Fibroblast of the conjunctiva (primary cell): ENCODE measurements around the gene CD160.
"Not testable (repeated sequence)": the region's sequence is repeated elsewhere in the genome, so short reads cannot be mapped to it uniquely, and the experiment has no call there.

Experiments
- DNase-seq: peaks from one replicate; pipeline ENCODE4 v3.0.0-alpha.2; 2010; ENCODE audit warnings: low read depth

CD160 gene, protein sequence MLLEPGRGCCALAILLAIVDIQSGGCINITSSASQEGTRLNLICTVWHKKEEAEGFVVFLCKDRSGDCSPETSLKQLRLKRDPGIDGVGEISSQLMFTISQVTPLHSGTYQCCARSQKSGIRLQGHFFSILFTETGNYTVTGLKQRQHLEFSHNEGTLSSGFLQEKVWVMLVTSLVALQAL

DNA sequence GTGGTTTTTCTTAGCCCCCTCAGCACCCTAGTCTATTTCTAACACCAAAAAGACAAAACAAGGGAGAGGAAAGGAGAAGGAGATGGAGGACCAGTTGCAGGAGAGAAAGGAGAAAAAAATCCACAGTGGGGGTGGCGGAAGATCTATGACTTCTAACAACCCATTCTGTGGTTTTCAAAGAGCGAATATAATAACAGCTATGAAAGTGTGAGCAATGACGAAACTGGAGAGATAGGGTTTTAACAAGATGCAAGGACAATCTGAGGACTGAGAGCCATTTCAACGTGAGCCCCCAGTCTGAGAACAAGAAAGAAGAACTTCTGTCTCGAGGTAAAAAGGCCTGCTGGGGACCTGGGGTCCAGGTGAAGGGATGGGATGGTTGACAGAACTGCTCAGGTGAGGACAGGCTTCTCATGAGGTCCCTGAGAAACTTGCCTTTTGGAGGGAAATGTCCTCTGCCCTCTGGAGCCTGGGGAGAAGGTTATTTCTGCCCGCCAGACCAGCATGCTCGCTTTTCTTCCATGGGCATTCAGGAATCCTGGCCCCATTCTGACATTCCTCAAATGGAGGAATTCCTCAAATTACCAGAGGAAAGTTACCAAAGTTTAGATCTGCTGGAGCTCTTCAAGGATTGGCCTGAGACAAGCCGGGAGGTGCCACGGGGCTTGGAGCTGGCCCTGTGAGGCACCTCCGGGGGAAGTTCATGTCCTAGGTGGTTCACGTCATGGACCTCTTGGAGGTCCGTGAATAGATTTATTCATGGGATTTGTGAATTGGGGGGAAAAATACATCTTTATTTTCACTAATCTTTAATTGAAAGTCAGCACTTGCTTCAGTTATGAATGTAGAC lies at the start of gene CD160:
CD160 (plus strand) TSS at position 270 of the 850 bp plus-strand sequence. CDS start 8,829 bp downstream, outside the sequence.
- DNase-seq, result no peak

DNA sequence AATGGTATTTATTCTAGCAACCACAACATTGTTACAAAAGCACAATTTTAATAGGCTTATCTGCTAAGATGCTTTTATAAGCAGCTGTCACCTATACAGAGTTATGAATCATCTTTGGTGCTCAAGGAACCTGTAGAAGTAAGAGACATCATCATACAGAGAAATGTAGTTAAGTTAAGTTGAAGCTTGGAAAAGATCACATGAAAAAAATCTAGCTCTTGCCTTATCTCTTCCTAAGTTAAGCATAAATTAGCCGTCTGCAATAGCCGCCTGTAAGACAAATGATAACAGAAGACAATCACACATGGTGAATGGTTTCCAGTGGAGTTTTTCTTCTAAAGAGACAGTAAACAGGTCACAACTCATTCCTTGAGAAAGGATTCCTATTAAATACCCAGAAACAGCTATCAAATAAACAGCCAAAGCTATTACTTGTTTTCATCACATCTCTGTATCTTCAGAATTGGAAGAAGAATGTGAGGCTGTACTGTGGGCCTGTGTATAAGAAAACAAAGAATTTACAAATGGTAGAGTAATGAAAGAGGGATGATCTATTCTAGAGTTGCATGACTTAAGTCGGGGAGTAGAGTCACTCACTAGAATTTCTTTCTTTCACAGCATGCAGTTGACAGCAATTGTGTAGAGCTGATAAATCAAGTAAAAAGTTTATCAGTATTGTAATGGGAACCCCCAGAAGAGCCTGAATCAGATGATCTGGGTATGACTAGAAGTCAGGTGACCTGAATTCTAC lies 48.1 kb upstream of the CD160 start:
- DNase-seq, result not testable (repeated sequence)

DNA sequence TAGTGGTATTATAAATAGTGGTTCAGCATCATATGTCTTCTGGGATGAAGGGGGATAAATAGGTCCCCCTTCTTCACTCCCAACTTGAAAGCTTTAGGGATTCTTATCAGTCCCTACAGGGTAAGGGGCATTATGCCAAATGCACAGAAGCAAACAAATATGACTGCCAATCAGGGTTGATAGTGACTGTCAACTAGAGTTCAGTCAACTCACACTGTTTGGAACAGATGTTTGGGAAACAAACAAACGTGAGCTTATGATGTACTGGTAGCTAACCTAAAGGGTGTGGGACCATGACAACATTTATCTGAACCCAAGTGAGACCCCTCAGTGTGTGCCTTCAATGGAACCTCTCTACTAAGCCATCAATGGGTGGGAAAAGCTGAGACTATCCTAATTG lies 46.1 kb upstream of the CD160 start:
- not testable (repeated sequence) for DNase-seq

DNA sequence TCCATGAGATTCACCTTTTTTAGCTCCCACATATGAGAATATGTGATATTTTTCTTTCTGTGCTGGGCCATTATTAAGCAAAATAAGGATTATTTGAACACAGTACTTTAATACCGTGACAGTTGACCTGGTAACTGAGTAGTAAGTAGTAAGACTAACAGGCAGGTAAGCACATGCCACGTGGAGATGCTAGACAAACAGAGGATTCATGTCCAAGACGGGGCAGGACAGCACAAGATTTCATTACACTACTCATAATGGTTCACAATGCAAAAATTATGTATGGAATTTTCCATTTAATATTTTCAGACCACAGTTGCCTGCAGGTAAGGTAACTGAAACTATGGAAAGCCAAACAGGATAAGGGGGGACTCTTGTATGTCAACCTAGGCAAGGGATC lies 34.4 kb upstream of the CD160 start:
- DNase-seq, result not testable (repeated sequence)

DNA sequence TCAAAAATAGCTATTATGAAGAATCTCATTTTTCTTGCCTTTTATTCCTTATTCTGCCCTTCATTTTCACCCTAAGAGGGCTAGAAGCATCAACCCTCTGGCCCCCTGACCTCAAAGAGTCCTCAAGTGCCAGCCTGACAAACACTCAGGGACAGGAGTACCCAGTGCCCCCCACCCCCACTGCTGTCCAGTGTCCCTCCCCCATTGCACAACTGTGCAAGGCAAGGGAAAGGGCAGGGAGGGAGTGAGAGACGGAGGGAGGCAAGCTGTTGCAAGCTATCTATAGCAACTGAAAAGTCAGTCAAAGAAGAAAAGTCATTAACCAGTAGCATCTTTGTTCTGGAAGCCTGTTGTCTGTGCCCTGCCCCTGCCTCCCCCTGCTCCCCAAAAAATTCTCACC lies 33.2 kb upstream of the CD160 start:
- not testable (repeated sequence) for DNase-seq

DNA sequence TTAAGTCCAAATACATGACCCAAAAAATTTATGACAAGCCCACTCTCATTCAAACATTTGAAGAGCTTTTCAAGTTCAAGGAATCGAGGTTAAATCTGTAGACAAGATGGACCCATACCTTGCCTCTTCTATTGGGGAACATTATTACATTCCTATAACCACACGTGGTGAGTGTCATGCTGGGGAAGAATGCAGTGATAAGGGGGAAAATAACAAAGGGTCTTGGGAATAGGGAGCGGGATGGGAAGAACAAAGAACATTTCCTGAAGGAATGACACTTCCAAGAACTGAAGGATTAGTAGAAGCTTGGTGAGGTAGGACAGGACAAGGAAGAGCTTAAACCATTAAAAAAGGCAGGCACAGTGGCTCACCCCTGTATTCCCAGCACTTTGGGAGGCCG lies 31.0 kb upstream of the CD160 start:
- no peak for DNase-seq

DNA sequence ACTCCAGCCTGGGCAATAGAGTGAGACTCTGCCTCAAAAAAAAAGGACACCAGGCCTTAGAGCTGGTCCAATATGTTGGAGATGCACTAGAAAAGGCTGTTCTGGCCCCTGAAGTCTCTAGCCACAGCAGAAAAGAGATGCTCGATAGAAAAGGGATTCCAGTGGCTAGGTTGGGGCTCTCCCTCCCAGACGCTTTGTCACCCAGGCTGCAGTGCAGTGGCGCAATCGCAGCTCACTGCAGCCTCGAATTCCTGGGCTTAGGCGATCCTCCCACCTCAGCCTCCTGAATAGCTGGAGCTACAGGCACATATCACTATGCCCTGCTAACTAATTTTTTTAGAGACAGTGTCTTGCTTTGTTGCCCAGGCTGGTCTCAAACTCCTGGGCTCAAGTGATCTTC lies 30.4 kb upstream of the CD160 start:
- no peak for DNase-seq

DNA sequence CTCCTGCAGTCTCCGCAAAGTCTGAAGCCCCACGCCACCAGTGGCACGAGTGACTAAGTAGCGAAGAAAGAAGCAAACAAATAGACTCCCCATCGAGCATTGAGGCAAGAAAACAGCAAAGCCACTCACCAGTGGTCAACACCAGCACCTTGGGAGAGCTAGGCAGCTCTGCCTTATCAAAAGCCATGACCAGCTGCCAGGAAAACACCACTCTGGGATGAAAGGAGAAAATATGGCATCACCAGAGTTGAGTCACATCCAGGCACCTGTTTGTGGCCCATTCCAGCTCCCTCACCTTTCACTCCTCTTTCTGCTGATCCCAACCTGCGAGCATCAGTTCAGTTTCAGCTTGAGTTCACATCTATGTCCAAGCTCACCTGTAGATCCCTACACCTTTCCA lies 29.4 kb upstream of the CD160 start:
- no peak for DNase-seq

DNA sequence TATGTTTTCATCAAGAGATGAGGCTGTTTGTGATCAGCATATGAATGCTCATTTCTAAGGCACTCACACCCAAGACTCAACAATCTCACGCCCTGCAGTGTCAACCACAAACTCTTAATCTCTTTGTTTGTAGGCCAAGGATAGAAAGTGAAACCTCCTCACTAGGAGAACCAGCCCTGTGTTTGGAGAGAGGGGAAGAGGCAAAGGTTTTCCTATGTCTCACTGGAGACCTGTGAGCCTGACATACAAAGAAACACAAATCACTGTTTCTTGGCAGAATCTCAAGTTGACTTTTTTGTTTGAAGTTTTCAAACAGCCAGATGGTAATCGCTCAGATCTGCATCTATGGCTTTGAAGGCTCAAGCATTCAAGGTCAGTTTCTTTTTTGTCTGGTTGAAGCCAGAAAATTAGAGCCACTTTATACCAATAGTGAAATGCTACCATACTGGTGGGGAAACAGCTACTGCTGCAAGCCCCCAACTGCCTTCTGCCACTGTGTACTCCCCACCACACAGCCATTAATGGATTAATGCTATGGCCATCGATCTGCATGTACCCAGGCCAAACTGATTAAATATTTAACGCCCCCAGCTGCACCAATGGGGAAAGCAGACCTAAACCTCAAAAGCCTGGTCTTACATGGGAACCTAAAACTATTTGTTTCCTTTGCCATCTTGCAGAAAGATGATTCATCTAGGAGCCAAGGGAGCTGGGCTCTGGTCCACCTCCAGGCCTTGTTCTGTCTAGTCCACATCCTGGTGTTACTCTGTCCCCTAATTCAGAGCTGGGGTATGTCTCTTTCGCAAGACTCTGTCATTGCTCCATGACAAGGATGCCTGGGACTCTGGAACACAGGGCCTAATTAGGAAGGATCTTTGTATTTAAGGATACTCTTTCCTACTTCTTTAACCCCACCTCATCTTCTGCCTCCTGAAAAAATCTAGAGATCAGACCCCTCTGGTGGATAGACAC lies 28.4 kb upstream of the CD160 start:
- peak; percentile 24 for DNase-seq

DNA sequence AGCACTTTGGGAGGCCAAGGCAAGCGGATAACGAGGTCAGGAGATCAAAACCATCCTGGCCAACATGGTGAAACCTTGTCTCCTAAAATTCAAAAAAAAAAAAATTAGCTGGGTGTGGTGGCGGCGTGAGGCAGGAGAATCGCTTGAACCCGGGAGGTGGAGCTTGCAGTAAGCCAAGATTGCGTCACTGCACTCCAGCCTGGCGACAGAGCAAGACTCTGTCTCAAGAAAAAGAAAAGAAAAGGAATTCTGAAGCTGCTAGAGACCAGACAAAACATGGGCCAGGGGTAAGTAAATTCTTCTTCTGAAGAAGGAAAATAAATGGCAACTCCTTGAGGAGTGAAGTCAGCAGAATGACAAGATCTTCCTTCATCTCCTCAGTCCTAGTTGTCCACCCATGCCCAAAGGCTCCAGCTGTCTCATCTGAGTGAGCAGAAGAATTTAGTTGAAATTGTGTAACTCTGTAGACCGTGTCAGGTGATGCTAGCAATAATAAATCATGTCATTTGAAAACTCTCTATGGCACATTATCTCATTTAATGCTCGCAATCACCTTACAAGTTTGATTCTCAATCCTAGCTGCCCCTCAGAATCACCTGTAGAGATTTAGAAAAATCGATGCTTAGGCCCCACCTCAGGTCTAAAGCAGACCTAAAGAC lies 26.4 kb upstream of the CD160 start:
- no peak for DNase-seq

DNA sequence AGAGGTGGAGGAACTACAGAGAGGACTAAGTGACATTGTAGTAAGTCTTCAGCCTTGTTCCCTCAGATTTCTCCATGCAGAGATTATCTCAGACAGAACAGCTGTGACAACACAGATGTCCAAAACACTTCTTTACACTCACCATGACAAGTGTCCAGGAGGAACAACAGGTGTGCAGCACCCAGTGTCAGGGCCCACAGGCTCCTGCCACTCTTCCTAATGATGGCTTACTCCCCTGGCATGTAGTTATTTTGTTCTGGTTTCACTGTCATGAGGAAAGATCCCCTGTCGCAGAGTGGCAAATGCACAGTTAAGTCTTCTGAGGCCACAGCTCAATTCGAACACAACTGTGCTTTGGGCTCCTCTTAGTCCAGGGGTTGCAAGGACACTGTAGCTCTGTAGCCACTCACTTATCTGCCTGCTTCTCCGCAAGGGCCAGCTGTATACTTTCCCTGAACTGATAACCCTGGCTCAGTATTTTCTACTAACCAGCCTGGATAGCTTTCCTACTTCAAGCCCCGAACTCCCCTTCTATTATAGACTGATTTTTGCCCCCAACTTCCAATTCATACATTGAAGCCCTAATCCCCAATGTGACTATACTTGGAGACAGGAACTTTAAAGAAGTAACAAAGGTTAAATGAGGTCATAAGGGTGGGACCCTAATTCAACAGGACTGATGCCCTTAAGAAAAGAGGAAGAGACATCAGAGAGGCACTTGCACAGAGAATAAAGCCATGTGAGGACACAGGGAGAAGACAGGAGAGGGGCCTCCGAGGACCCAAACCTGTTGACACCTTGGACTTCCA lies 23.3 kb upstream of the CD160 start:
- DNase-seq, result no peak

DNA sequence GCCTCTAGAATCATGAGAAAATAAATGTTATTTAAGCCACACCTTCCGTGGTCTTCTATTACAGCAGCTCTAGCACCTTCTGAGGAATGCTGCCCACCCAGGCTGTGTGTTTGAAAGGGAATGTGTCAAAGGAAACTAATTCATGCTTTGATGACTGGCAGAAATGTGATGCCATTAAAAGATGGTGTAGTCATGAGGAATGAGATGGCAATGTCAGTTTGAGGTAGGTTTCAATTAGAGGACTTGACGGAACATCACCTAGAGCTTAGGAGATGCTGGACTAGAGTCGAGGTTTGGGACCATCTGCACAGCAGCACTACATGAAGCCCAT lies 22.7 kb upstream of the CD160 start:
- no peak for DNase-seq

DNA sequence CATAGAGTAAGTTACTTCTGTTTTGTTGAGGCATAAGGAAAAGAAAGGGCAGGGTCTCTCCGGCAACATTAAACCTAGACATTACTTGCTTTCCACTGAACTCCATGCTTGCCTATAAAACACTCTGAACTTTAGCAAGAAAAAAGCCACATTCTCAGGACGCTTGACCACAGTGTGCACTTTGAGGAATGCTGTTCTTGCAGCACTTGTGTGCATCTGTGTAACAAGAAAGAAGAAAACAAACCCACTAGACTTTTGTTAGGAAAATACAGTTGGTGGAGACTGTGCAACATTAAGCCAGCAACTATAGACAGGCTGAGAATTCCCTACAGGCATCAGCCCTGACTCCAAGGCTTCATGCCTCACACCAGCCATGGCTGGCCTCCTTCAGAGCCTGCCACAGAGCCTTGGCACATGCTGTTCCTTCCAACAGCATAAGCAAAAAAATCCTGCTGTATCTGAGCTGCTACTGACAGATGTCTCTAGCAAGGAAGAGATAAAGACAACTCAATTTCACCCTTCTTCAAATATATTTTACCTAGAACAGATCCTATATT lies 17.9 kb upstream of the CD160 start:
- DNase-seq, result no peak

DNA sequence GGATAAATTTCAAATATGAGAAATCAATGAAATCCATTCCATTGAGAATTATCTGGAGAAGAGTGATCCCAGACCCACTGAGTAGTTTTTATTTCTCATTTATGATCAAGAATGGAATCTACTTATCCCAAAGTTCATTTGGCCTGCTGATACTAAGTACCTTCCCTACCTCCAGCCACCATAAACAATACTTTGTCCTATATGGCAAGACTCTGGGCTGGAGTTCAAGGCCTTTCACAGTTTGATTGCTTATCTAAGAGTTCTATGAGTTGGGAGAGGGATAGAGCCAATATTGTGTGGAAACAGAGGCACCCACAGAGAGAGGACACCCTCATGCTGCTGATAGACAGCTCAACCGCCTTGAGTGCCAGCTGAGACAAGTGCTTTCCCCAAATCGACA lies 17.2 kb upstream of the CD160 start:
- no peak for DNase-seq

DNA sequence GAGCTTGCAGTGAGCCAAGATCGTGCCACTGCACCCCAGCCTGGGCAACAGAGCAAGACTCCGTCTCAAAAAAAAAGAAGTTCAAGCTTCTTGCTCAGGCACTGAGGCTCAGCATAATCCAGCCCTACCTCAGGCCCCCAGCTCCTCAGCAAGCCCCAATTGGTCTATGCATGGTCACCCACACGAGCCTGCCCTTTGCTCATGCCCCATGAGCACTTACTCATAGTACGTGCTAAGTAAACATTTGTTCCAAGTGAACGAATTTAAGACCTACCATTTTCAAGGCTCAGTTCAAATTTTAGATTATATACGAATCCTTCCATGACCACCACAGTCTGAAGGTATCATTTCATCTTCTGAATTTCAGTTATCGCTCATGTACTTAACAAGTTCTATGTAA lies 16.5 kb upstream of the CD160 start:
- no peak for DNase-seq

DNA sequence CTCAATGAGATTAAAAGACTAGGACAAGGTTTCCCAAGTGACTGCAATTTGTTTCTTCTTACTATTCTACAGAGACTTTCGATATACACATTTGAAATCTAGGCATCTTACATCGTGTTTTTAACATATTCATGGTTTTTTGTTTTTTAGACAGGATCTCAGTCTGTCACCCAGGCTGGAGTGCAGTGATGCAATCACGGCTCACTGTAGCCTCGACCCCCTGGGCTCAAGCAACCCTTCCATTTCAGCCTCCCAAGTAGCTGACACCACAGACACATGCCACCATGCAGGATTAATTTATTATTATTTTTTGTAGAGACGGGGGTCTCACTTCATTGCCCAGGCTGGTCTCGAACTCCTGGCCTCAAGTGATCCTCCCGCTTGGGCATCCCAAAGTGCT lies 13.7 kb upstream of the CD160 start:
- no peak for DNase-seq

DNA sequence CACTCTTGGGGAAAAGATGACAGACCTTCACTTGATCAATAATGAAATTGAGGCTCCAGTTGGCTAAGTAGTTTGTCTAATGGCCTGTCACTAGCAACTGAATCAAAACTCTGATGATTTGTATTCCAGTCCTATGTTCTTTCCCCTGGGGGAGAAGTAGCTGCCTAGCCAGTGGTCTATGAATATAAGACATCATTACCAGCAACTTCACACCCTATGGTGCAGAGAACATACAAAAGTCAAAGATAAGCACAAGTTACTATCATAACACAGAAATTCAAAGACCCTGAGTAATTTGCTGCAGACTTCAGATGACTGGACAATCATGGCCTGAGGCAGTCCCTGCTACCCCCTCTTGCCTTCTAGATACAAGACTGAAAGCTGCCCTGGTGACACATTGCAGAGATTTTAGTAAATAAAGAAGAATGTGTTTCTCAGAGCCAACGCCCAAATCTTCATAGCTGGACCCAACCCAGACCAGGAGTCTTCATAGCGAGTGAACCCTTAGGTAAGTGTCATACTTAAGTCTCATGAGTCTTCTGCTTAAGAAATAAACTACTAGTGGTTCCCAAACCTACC lies 13.1 kb upstream of the CD160 start:
- no peak for DNase-seq

DNA sequence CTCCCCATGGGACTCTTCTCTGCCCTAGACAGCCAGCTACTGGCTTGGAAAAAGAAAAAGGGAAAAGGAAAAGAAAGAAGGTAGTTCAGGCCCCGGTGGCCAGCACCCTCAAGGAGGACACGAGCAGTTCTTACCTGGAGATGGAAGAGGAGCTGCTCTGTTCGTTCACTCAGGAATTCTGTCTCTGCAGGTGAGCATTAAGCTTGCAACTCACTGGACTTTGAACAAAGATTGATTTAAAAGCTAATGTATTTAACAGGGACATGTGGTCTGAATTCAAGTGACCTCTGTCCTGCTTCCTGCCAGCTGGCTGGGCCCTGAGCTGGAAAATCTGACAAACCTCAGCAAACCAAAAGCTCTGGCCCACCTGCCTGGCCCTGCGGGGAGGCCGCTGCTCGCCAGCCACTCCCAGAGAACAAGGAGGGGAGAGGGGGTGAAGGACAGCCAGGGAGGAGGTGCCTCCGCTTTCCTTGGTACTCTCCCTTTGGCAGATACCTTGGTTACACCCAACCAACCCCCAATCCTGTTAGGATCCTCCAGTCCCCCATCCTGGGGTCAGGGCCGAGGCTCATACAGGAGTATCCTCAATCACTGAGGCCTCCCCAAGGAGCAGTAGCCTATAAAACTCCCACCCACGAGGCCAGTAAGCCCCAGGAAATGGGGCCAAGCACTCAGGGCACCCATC lies 12.0 kb upstream of the CD160 start, which contains the start of gene PDZK1:
PDZK1 (minus strand) TSS at position 186 of the 685 bp plus-strand sequence. CDS start 19,347 bp downstream, outside the sequence.
- DNase-seq, result no peak

DNA sequence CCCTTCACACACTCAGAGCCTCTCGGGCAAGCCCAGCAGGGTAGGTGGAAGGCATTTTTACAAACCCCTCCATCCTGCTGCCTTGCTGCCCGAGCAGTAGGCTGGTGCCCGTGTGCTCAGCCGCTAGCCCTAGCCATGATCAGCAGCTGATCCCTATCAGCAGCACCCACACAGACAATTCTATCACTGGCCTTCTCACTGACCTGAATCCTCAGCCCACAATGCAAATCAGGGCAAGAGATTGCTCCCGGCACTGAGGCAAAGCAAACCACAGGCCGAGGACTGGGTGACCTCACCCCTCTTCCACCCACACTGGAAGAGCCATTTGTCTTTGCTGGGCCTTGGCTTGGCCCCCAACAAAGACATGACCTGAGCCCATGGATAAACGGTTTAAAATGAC lies 11.2 kb upstream of the CD160 start:
- no peak for DNase-seq
